ENCODE results near the gene RAET1G.
A peak's percentile ranks its signal among the peaks of the same experiment; 100 is the strongest.

RAET1G gene

GRCh38 chr6:149900620-149901443 is 22.1 kb downstream of the RAET1G start:
- peak overlapping the region; percentile 12 for H3K9ac ChIP-seq (ENCODE audit: low read depth, low read length, poor library complexity)
- H3K4ac ChIP-seq (ENCODE audit: low read length), result no peak overlapping the region
- H3K4me1 ChIP-seq (ENCODE audit: control insufficient read depth in 2 of 2, insufficient read depth in 1 of 2, low read depth in 1 of 2, low read length in 2 of 2), result no peaks in the 10 kb centered on the region
- H3K36me3 ChIP-seq (replicated peaks in 1 of 2; ENCODE audit: control insufficient read depth in 2 of 2, insufficient read depth in 2 of 2, low read length in 2 of 2), result no peaks in the 10 kb centered on the region
- no peak overlapping the region for H2AFZ ChIP-seq (ENCODE audit: low read length)
- H3K9me3 ChIP-seq (replicated peaks in 1 of 2; ENCODE audit: control insufficient read depth in 2 of 2, insufficient read depth in 1 of 2, low read depth in 1 of 2, low read length in 2 of 2), result no peaks in the 10 kb centered on the region
- no CpG with 5 or more reads among the region's 11 CpGs for WGBS, 2 donors (ENCODE audit: extremely low coverage in 2 of 2, insufficient read length in 2 of 2, insufficient replicate concordance in 1 of 2)
- H3K27me3 ChIP-seq (ENCODE audit: control insufficient read depth in 3 of 3, insufficient read depth in 3 of 3, low read depth in 1 of 3, low read length in 3 of 3), result peaks cover 0 to 31% (median 0%) of the 10 kb centered on the region in 3 experiments
- no peak overlapping the region for H2BK15ac ChIP-seq (ENCODE audit: low read length)
- H3K18ac ChIP-seq (ENCODE audit: low read length), result peak overlapping the region; percentile 27
- no peak overlapping the region for H3K14ac ChIP-seq (ENCODE audit: low read length)
- H3K79me1 ChIP-seq (ENCODE audit: low read depth, low read length), result no peaks in the 10 kb centered on the region
- no peak overlapping the region for H4K91ac ChIP-seq (ENCODE audit: low read depth, low read length, poor library complexity)
- no peak overlapping the region for H4K8ac ChIP-seq (ENCODE audit: low read depth, low read length)
- H2BK12ac ChIP-seq (ENCODE audit: low read length), result peak overlapping the region; percentile 82
- H3K4me3 ChIP-seq (ENCODE audit: low read length in 2 of 2), result no peak overlapping the region
- no peak overlapping the region for H3K23ac ChIP-seq (ENCODE audit: low read depth, low read length, poor library complexity)
- DNase-seq (ENCODE audit: low spot score), result no peak
- H3K4me2 ChIP-seq (ENCODE audit: insufficient read depth, low read length, poor library complexity, severe bottlenecking), result no peak overlapping the region
- no peak overlapping the region for H2BK5ac ChIP-seq (ENCODE audit: low read length)
- H2AK5ac ChIP-seq (ENCODE audit: low read depth, low read length), result peak overlapping the region; percentile 10
- no peak overlapping the region for H3K27ac ChIP-seq (replicated peaks; ENCODE audit: low read length)
- no peak overlapping the region for H2BK120ac ChIP-seq (ENCODE audit: low read depth, low read length)

DNA sequence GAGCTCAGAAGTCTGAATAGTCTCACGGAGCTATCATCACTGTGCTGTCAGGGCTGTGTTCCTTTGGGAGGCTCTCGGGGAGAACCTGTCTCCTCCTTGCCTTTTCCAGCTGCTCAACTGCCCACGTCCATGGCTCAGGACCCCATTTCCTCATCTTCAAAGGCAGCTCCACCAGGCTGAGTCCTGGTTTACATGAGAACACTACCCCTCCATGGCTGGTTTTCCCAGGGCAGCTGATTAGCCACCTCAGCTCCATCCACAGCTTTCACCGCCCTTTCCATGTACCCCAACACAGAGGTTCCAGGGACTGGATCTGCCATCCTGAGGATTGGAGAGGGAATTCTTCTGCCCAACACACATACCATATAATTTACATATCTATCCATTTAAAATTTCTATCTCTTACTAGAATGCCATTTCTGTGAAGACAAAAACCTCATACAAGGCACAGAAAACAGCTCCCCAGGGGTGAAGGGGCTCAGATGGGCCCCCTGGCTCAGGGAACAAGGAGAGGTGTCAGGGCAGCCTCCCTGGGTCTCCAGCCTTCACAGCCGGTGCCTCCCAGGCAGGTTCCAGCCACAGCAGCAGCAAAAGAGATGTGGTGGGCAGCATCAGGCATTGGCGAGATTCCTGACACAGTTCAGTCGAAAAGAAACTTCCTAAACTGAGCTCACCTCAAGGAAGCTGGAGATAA is 22.8 kb downstream of the RAET1G start:
- H3K36me3 ChIP-seq (replicated peaks in 1 of 2; ENCODE audit: control insufficient read depth in 2 of 2, insufficient read depth in 2 of 2, low read length in 2 of 2), result no peaks in the 10 kb centered on the region
- H3K4me2 ChIP-seq (ENCODE audit: insufficient read depth, low read length, poor library complexity, severe bottlenecking), result no peak overlapping the region
- H2BK15ac ChIP-seq (ENCODE audit: low read length), result no peak overlapping the region
- H3K9ac ChIP-seq (ENCODE audit: low read depth, low read length, poor library complexity), result no peak overlapping the region
- no peak overlapping the region for H4K8ac ChIP-seq (ENCODE audit: low read depth, low read length)
- H4K91ac ChIP-seq (ENCODE audit: low read depth, low read length, poor library complexity), result no peak overlapping the region
- H2BK120ac ChIP-seq (ENCODE audit: low read depth, low read length), result no peak overlapping the region
- H2AFZ ChIP-seq (ENCODE audit: low read length), result no peak overlapping the region
- no peak overlapping the region for H2BK5ac ChIP-seq (ENCODE audit: low read length)
- no peak overlapping the region for H2AK5ac ChIP-seq (ENCODE audit: low read depth, low read length)
- no peak overlapping the region for H3K14ac ChIP-seq (ENCODE audit: low read length)
- WGBS, 2 donors (ENCODE audit: extremely low coverage in 2 of 2, insufficient read length in 2 of 2, insufficient replicate concordance in 1 of 2), result no CpG with 5 or more reads among the region's 7 CpGs
- H3K18ac ChIP-seq (ENCODE audit: low read length), result no peak overlapping the region
- no peaks in the 10 kb centered on the region for H3K4me1 ChIP-seq (ENCODE audit: control insufficient read depth in 2 of 2, insufficient read depth in 1 of 2, low read depth in 1 of 2, low read length in 2 of 2)
- peaks cover 0 to 29% (median 0%) of the 10 kb centered on the region in 3 experiments for H3K27me3 ChIP-seq (ENCODE audit: control insufficient read depth in 3 of 3, insufficient read depth in 3 of 3, low read depth in 1 of 3, low read length in 3 of 3)
- H2BK12ac ChIP-seq (ENCODE audit: low read length), result no peak overlapping the region
- H3K9me3 ChIP-seq (replicated peaks in 1 of 2; ENCODE audit: control insufficient read depth in 2 of 2, insufficient read depth in 1 of 2, low read depth in 1 of 2, low read length in 2 of 2), result no peaks in the 10 kb centered on the region
- no peak for DNase-seq (ENCODE audit: low spot score)
- H3K23ac ChIP-seq (ENCODE audit: low read depth, low read length, poor library complexity), result no peak overlapping the region
- no peak overlapping the region for H3K27ac ChIP-seq (replicated peaks; ENCODE audit: low read length)
- no peaks in the 10 kb centered on the region for H3K79me1 ChIP-seq (ENCODE audit: low read depth, low read length)
- H3K4me3 ChIP-seq (ENCODE audit: low read length in 2 of 2), result no peak overlapping the region
- H3K4ac ChIP-seq (ENCODE audit: low read length), result no peak overlapping the region

- Histone ChIP-seq H2BK120ac (ENCODE audit: low read depth, low read length) (no peak overlapping the region), H3K79me1 (ENCODE audit: low read depth, low read length) (no peaks in the 10 kb centered on the region), H3K4me1 (ENCODE audit: control insufficient read depth in 2 of 2, insufficient read depth in 1 of 2, low read depth in 1 of 2, low read length in 2 of 2) (no peaks in the 10 kb centered on the region), H2AFZ (ENCODE audit: low read length) (no peak overlapping the region), H2AK5ac (ENCODE audit: low read depth, low read length) (no peak overlapping the region), H2BK5ac (ENCODE audit: low read length) (no peak overlapping the region), H3K27ac (replicated peaks; ENCODE audit: low read length) (no peak overlapping the region), H2BK15ac (ENCODE audit: low read length) (no peak overlapping the region), H3K9me3 (replicated peaks in 1 of 2; ENCODE audit: control insufficient read depth in 2 of 2, insufficient read depth in 1 of 2, low read depth in 1 of 2, low read length in 2 of 2) (no peaks in the 10 kb centered on the region), H3K14ac (ENCODE audit: low read length) (no peak overlapping the region), H3K4me3 (ENCODE audit: low read length in 2 of 2) (no peak overlapping the region), H4K8ac (ENCODE audit: low read depth, low read length) (no peak overlapping the region), H3K36me3 (replicated peaks in 1 of 2; ENCODE audit: control insufficient read depth in 2 of 2, insufficient read depth in 2 of 2, low read length in 2 of 2) (no peaks in the 10 kb centered on the region), H3K9ac (ENCODE audit: low read depth, low read length, poor library complexity) (no peak overlapping the region), H2BK12ac (ENCODE audit: low read length) (no peak overlapping the region), H3K18ac (ENCODE audit: low read length) (no peak overlapping the region), H3K4ac (ENCODE audit: low read length) (no peak overlapping the region), H3K23ac (ENCODE audit: low read depth, low read length, poor library complexity) (no peak overlapping the region), H3K4me2 (ENCODE audit: insufficient read depth, low read length, poor library complexity, severe bottlenecking) (no peak overlapping the region), H3K27me3 (ENCODE audit: control insufficient read depth in 3 of 3, insufficient read depth in 3 of 3, low read depth in 1 of 3, low read length in 3 of 3) (peaks cover 0 to 32% (median 0%) of the 10 kb centered on the region in 3 experiments), H4K91ac (ENCODE audit: low read depth, low read length, poor library complexity) (no peak overlapping the region)
- no CpG with 5 or more reads among the region's 6 CpGs for WGBS, 2 donors (ENCODE audit: extremely low coverage in 2 of 2, insufficient read length in 2 of 2, insufficient replicate concordance in 1 of 2)
- no peak for DNase-seq (ENCODE audit: low spot score)
These were observed 23.4 kb downstream of the RAET1G start for GRCh38 chr6:149899486-149899885.

- Histone ChIP-seq H3K79me1 (ENCODE audit: low read depth, low read length) (no peaks in the 10 kb centered on the region), H3K27me3 (ENCODE audit: control insufficient read depth in 3 of 3, insufficient read depth in 3 of 3, low read depth in 1 of 3, low read length in 3 of 3) (peaks cover 0 to 28% (median 0%) of the 10 kb centered on the region in 3 experiments), H2BK5ac (ENCODE audit: low read length) (no peak overlapping the region), H3K14ac (ENCODE audit: low read length) (no peak overlapping the region), H4K91ac (ENCODE audit: low read depth, low read length, poor library complexity) (no peak overlapping the region), H2BK120ac (ENCODE audit: low read depth, low read length) (no peak overlapping the region), H2AK5ac (ENCODE audit: low read depth, low read length) (no peak overlapping the region), H3K27ac (replicated peaks; ENCODE audit: low read length) (no peak overlapping the region), H2AFZ (ENCODE audit: low read length) (no peak overlapping the region), H3K9me3 (replicated peaks in 1 of 2; ENCODE audit: control insufficient read depth in 2 of 2, insufficient read depth in 1 of 2, low read depth in 1 of 2, low read length in 2 of 2) (no peaks in the 10 kb centered on the region), H3K9ac (ENCODE audit: low read depth, low read length, poor library complexity) (no peak overlapping the region), H2BK15ac (ENCODE audit: low read length) (no peak overlapping the region), H3K4me3 (ENCODE audit: low read length in 2 of 2) (peak overlapping the region in 1 of 2 donors; percentile 65), H3K36me3 (replicated peaks in 1 of 2; ENCODE audit: control insufficient read depth in 2 of 2, insufficient read depth in 2 of 2, low read length in 2 of 2) (no peaks in the 10 kb centered on the region), H3K18ac (ENCODE audit: low read length) (no peak overlapping the region), H3K4ac (ENCODE audit: low read length) (no peak overlapping the region), H3K4me1 (ENCODE audit: control insufficient read depth in 2 of 2, insufficient read depth in 1 of 2, low read depth in 1 of 2, low read length in 2 of 2) (no peaks in the 10 kb centered on the region), H2BK12ac (ENCODE audit: low read length) (no peak overlapping the region), H3K23ac (ENCODE audit: low read depth, low read length, poor library complexity) (no peak overlapping the region), H4K8ac (ENCODE audit: low read depth, low read length) (no peak overlapping the region), H3K4me2 (ENCODE audit: insufficient read depth, low read length, poor library complexity, severe bottlenecking) (no peak overlapping the region)
- no CpG with 5 or more reads among the region's 9 CpGs for WGBS, 2 donors (ENCODE audit: extremely low coverage in 2 of 2, insufficient read length in 2 of 2, insufficient replicate concordance in 1 of 2)
- DNase-seq (ENCODE audit: low spot score), result no peak
These were observed 24.0 kb downstream of the RAET1G start for GRCh38 chr6:149898966-149899365.
